ENCODE data around the gene LNX2. TPM values are rescaled to one million over a fixed set of nuclear protein-coding genes. Genes with fewer than 3 reads are reported as not detected.
"Not testable (repeated sequence)": the region's sequence is repeated elsewhere in the genome, so short reads cannot be mapped to it uniquely, and the experiment has no call there.

The LNX2 gene
- total RNA-seq, 2 donors from 2014 or later, result 4.1 TPM

- Mint-ChIP-seq H3K4me3 (no peak overlapping the region), H3K27ac (no peak overlapping the region), H3K27me3 (no peaks in the 10 kb centered on the region), H3K9me3 (no peaks in the 10 kb centered on the region), H3K36me3 (ENCODE audit: low read depth) (peaks cover 63% of the 10 kb centered on the region), H3K4me1 (peaks cover 33% of the 10 kb centered on the region)
- ATAC-seq (replicated peaks), result peak; percentile 41
These were observed 10.8 kb upstream of the LNX2 start for GRCh38 chr13:27631156-27631555.

GRCh38 chr13:27628766-27629165 is 8.4 kb upstream of the LNX2 start:
- not testable (repeated sequence) for H3K27ac Mint-ChIP-seq; ATAC-seq (replicated peaks); H3K9me3 Mint-ChIP-seq; H3K27me3 Mint-ChIP-seq; H3K4me3 Mint-ChIP-seq
- Mint-ChIP-seq H3K36me3 (ENCODE audit: low read depth) (peaks cover 83% of the 10 kb centered on the region), H3K4me1 (peaks cover 54% of the 10 kb centered on the region)

- H3K36me3 Mint-ChIP-seq (ENCODE audit: low read depth), result peaks cover 83% of the 10 kb centered on the region
- no peaks in the 10 kb centered on the region for H3K27me3 Mint-ChIP-seq
- peak overlapping the region; percentile 55 for H3K27ac Mint-ChIP-seq
These were observed 7.8 kb upstream of the LNX2 start for GRCh38 chr13:27628081-27628480.

GRCh38 chr13:27627380-27627779 is 7.1 kb upstream of the LNX2 start:
- Mint-ChIP-seq H3K4me3 (peak overlapping the region; percentile 14), H3K9me3 (no peaks in the 10 kb centered on the region), H3K36me3 (ENCODE audit: low read depth) (peaks cover 83% of the 10 kb centered on the region), H3K4me1 (peaks cover 60% of the 10 kb centered on the region), H3K27me3 (no peaks in the 10 kb centered on the region), H3K27ac (peak overlapping the region; percentile 55)
- ATAC-seq (replicated peaks), result peak; percentile 70

More at GRCh38 chr13:27628081-27628480, 7.8 kb upstream of the LNX2 start:
- ATAC-seq (replicated peaks), result no peak
- Mint-ChIP-seq H3K4me3 (no peak overlapping the region), H3K9me3 (no peaks in the 10 kb centered on the region), H3K4me1 (peaks cover 59% of the 10 kb centered on the region)

GRCh38 chr13:27625839-27626238 is 5.5 kb upstream of the LNX2 start:
- no peak overlapping the region for H3K4me3 Mint-ChIP-seq
- H3K27ac Mint-ChIP-seq, result no peak overlapping the region
- H3K9me3 Mint-ChIP-seq, result no peaks in the 10 kb centered on the region
- peaks cover 80% of the 10 kb centered on the region for H3K36me3 Mint-ChIP-seq (ENCODE audit: low read depth)
- ATAC-seq (replicated peaks), result no peak
- peaks cover 49% of the 10 kb centered on the region for H3K4me1 Mint-ChIP-seq
- no peaks in the 10 kb centered on the region for H3K27me3 Mint-ChIP-seq

- ATAC-seq (replicated peaks), result no peak
- peaks cover 77% of the 10 kb centered on the region for H3K36me3 Mint-ChIP-seq (ENCODE audit: low read depth)
These were observed 3.7 kb upstream of the LNX2 start for GRCh38 chr13:27624071-27624470.

GRCh38 chr13:27622881-27623280 is 2.6 kb upstream of the LNX2 start:
- Mint-ChIP-seq H3K27me3 (no peaks in the 10 kb centered on the region), H3K36me3 (ENCODE audit: low read depth) (peaks cover 65% of the 10 kb centered on the region), H3K9me3 (no peaks in the 10 kb centered on the region), H3K27ac (peak overlapping the region; percentile 87), H3K4me3 (peak overlapping the region; percentile 87), H3K4me1 (peaks cover 55% of the 10 kb centered on the region)
- no peak for ATAC-seq (replicated peaks)

More at GRCh38 chr13:27624071-27624470, 3.7 kb upstream of the LNX2 start:
- Mint-ChIP-seq H3K4me1 (peaks cover 55% of the 10 kb centered on the region), H3K9me3 (no peaks in the 10 kb centered on the region), H3K27me3 (no peaks in the 10 kb centered on the region), H3K27ac (no peak overlapping the region), H3K4me3 (peak overlapping the region; percentile 87)

- H3K27ac Mint-ChIP-seq, result peak overlapping the region; percentile 87
- H3K4me1 Mint-ChIP-seq, result peaks cover 55% of the 10 kb centered on the region
- H3K27me3 Mint-ChIP-seq, result no peaks in the 10 kb centered on the region
- ATAC-seq (replicated peaks), result no peak
- H3K36me3 Mint-ChIP-seq (ENCODE audit: low read depth), result peaks cover 59% of the 10 kb centered on the region
- H3K4me3 Mint-ChIP-seq, result peak overlapping the region; percentile 87
- H3K9me3 Mint-ChIP-seq, result no peaks in the 10 kb centered on the region
These were observed 1.9 kb upstream of the LNX2 start for GRCh38 chr13:27622102-27622820.

- Mint-ChIP-seq H3K4me1 (peaks cover 49% of the 10 kb centered on the region), H3K9me3 (no peaks in the 10 kb centered on the region)
These were observed 1.2 kb upstream of the LNX2 start, which contains the start of gene POLR1D for GRCh38 chr13:27621366-27622101. Gene POLR1D, plus strand, starts transcription at chr13:27621892. Its CDS starts 92 bp downstream, at chr13:27621984.

GRCh38 chr13:27621116-27621365 is 712 bp upstream of the LNX2 start:
- H3K9me3 Mint-ChIP-seq, result no peaks in the 10 kb centered on the region
- ATAC-seq (replicated peaks), result no peak
- H3K4me3 Mint-ChIP-seq, result peak overlapping the region; percentile 87
- H3K4me1 Mint-ChIP-seq, result peaks cover 45% of the 10 kb centered on the region
- H3K27ac Mint-ChIP-seq, result peak overlapping the region; percentile 87
- H3K27me3 Mint-ChIP-seq, result no peaks in the 10 kb centered on the region
- H3K36me3 Mint-ChIP-seq (ENCODE audit: low read depth), result peaks cover 48% of the 10 kb centered on the region

More at GRCh38 chr13:27621366-27622101, 1.2 kb upstream of the LNX2 start, which contains the start of gene POLR1D:
- Mint-ChIP-seq H3K27ac (peak within 1 kb of the TSS; percentile 87), H3K4me3 (peak within 1 kb of the TSS; percentile 87), H3K36me3 (ENCODE audit: low read depth) (peaks cover 53% of the 10 kb centered on the region), H3K27me3 (no peaks in the 10 kb centered on the region)
- peak; percentile 73 for ATAC-seq (replicated peaks)

- Mint-ChIP-seq H3K36me3 (ENCODE audit: low read depth) (peaks cover 37% of the 10 kb centered on the region), H3K9me3 (no peaks in the 10 kb centered on the region), H3K27me3 (no peaks in the 10 kb centered on the region), H3K4me3 (peak overlapping the region; percentile 87), H3K27ac (peak overlapping the region; percentile 85), H3K4me1 (peaks cover 33% of the 10 kb centered on the region)
- peak; percentile 54 for ATAC-seq (replicated peaks)
These were observed 477 bp downstream of the LNX2 start for GRCh38 chr13:27619728-27620376.

- Mint-ChIP-seq H3K27ac (peak overlapping the region; percentile 85), H3K36me3 (ENCODE audit: low read depth) (peaks cover 30% of the 10 kb centered on the region), H3K4me1 (peaks cover 35% of the 10 kb centered on the region), H3K9me3 (no peaks in the 10 kb centered on the region), H3K27me3 (no peaks in the 10 kb centered on the region), H3K4me3 (peak overlapping the region; percentile 87)
- ATAC-seq (replicated peaks), result no peak
These were observed 1.1 kb downstream of the LNX2 start for GRCh38 chr13:27619093-27619727.

GRCh38 chr13:27617881-27618321 is 2.4 kb downstream of the LNX2 start:
- Mint-ChIP-seq H3K9me3 (no peaks in the 10 kb centered on the region), H3K27ac (peak overlapping the region; percentile 6), H3K4me1 (peaks cover 32% of the 10 kb centered on the region), H3K27me3 (no peaks in the 10 kb centered on the region), H3K36me3 (ENCODE audit: low read depth) (peaks cover 17% of the 10 kb centered on the region), H3K4me3 (no peak overlapping the region)
- ATAC-seq (replicated peaks), result no peak

- H3K4me1 Mint-ChIP-seq, result peaks cover 36% of the 10 kb centered on the region
- H3K4me3 Mint-ChIP-seq, result no peak overlapping the region
- H3K36me3 Mint-ChIP-seq (ENCODE audit: low read depth), result no peaks in the 10 kb centered on the region
- no peak overlapping the region for H3K27ac Mint-ChIP-seq
- H3K9me3 Mint-ChIP-seq, result no peaks in the 10 kb centered on the region
- H3K27me3 Mint-ChIP-seq, result no peaks in the 10 kb centered on the region
- no peak for ATAC-seq (replicated peaks)
These were observed 6.7 kb downstream of the LNX2 start for GRCh38 chr13:27613628-27614027.
